ACC112 (cell line): ENCODE measurements around the gene POLD4.

Experiments used
- H2AFZ ChIP-seq: fragments of 200-600 bp; sonication (generic); one replicate; pipeline ENCODE4 v1.6.0; 2017; ENCODE audit warnings: antibody characterized with exemption, low read length; ENCODE audit not compliant: unreplicated experiment
- H3K27ac ChIP-seq: fragments of 200-600 bp; sonication (generic); 2 replicates; pipeline ENCODE4 v1.5.1; 2014; ENCODE audit warnings: low read depth, mild to moderate bottlenecking, antibody characterized with exemption, low read length, moderate library complexity
- H3K27me3 ChIP-seq: fragments of 200-600 bp; sonication (generic); 2 replicates; pipeline ENCODE4 v1.6.1; 2014; ENCODE audit warnings: mild to moderate bottlenecking, antibody characterized with exemption, low read length, moderate library complexity, mixed read lengths; ENCODE audit not compliant: insufficient read depth
- H3K36me3 ChIP-seq: fragments of 200-600 bp; sonication (generic); 2 replicates; pipeline ENCODE4 v1.6.1; 2016; ENCODE audit warnings: mild to moderate bottlenecking, antibody characterized with exemption, low read length, moderate library complexity, mixed read lengths; ENCODE audit not compliant: insufficient read depth
- H3K4me1 ChIP-seq: fragments of 200-600 bp; sonication (generic); one replicate; pipeline ENCODE4 v1.6.1; 2016; ENCODE audit warnings: low read length, mixed read lengths; ENCODE audit not compliant: insufficient read depth, unreplicated experiment, control insufficient read depth
- H3K4me3 ChIP-seq: fragments of 200-600 bp; sonication (generic); 2 replicates; pipeline ENCODE4 v1.5.1; 2014; ENCODE audit warnings: mild to moderate bottlenecking, low read depth, low read length
- H3K79me2 ChIP-seq: fragments of 200-600 bp; sonication (generic); one replicate; pipeline ENCODE4 v1.6.0; 2016; ENCODE audit warnings: low read length; ENCODE audit not compliant: control insufficient read depth, unreplicated experiment, insufficient read depth

The POLD4 gene

DNA sequence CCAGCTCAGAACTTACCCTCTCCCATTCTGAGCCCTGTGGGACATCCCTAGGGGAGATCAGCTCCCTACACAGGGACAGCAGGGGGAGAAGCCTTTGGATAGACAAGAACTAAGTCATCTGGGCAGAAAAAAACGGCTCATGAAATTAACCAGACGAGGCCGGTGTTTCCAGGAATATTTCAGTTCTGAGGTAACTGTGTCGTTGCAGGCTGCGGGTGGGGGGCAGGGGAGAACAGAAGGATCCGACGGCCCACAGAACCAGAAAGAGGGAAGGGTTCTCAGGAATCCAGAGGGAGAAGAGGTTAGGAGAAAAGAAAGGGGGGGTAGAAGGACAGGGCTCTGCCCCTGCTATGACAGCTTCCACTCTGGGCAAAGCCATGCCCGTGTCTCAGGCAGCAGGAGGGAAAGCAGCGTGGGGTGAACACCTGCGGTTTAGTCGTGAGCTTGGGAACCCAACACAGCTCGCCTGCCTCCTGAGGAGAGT is 16.5 kb upstream of the POLD4 start:
- peaks cover 9% of the 10 kb centered on the region; the same call in 1 of the 2 replicates for H3K36me3 ChIP-seq
- H2AFZ ChIP-seq = no peak overlapping the region
- peaks cover 69% of the 10 kb centered on the region for H3K4me1 ChIP-seq
- H3K27ac ChIP-seq = peak overlapping the region; percentile 58
- H3K27me3 ChIP-seq = no peaks in the 10 kb centered on the region
- H3K4me3 ChIP-seq = peak overlapping the region; percentile 95
- H3K79me2 ChIP-seq = peaks cover 80% of the 10 kb centered on the region

DNA sequence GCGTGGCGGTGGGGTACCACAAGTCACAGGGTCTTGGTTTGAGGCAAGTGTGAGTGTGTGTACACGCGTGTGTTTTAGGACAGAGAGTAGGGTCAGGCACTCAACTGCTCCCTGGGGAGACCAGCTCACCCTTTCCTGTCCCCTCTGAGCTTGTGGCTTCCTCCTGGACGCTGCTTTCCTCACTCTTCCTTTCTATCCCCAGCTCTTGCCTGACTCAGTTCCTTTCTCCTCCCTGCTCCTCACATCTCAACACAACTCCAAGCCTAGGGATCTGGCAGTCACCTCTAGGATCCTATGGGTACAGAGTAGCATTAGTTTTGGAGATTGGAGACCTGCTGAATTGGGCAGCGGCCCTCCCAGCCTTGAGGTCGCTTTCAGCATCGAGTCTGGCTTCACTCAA is 15.9 kb upstream of the POLD4 start:
- peak overlapping the region; percentile 58 for H3K27ac ChIP-seq
- peak overlapping the region; percentile 11 for H3K4me3 ChIP-seq
- H3K79me2 ChIP-seq = peaks cover 85% of the 10 kb centered on the region
- no peak overlapping the region for H2AFZ ChIP-seq
- no peaks in the 10 kb centered on the region for H3K27me3 ChIP-seq
- H3K36me3 ChIP-seq = peaks cover 14% of the 10 kb centered on the region; the same call in 1 of the 2 replicates
- H3K4me1 ChIP-seq = peaks cover 64% of the 10 kb centered on the region

DNA sequence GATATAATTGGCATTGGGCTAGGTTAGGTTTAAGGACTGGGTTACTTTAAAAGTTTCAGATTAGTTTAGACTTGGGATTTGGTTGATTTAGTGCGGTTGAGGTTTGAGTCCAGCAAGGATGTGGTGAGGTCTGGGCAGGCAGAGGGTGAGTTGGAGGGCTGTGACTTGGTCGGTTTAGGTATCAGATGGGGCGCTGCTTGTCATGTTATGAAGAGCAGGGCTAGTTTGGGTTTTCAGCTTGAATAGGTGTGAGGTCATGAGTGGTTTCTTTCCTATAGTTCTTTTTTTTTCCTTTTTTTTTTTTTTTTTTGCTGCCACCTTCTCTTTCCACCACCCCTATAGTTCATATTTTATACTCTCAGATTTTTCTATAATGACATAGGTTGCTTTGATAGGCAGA is 15.3 kb upstream of the POLD4 start:
- Histone ChIP-seq H2AFZ (no peak overlapping the region), H3K79me2 (peaks cover 88% of the 10 kb centered on the region), H3K27me3 (no peaks in the 10 kb centered on the region), H3K36me3 (peaks cover 16% of the 10 kb centered on the region; the same call in 1 of the 2 replicates), H3K4me3 (no peak overlapping the region), H3K27ac (peak overlapping the region; percentile 58), H3K4me1 (peaks cover 64% of the 10 kb centered on the region)

DNA sequence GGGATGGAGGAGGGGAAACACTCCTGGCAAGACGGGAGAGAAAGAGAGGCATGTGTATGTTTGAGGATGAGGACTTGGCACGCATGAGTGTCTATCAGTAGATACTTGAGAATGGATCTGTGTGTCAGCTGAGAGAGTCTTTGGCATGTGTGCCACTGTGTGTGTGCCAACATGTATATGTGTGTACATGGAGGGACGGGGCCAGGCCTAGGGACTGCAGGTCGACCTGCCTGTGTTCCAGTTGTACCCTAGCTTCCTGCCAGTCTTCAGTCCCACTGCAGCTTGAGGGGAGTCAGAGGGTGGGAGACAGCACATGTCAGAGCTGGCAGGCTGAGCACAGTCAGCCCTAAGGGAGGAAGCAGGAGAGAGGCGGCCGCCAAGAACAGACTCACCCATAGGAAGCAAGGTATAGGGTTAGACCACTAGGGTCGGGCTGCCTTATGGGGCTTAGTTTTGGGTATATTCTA is 14.4 kb upstream of the POLD4 start:
- Histone ChIP-seq H3K4me1 (peaks cover 64% of the 10 kb centered on the region), H3K79me2 (peaks cover 82% of the 10 kb centered on the region), H2AFZ (no peak overlapping the region), H3K27ac (peak overlapping the region; percentile 37), H3K27me3 (no peaks in the 10 kb centered on the region), H3K4me3 (0 out of 2 replicates have a peak overlapping the region, but pooled peaks have one; percentile 21), H3K36me3 (peaks cover 17% of the 10 kb centered on the region; the same call in 1 of the 2 replicates)

DNA sequence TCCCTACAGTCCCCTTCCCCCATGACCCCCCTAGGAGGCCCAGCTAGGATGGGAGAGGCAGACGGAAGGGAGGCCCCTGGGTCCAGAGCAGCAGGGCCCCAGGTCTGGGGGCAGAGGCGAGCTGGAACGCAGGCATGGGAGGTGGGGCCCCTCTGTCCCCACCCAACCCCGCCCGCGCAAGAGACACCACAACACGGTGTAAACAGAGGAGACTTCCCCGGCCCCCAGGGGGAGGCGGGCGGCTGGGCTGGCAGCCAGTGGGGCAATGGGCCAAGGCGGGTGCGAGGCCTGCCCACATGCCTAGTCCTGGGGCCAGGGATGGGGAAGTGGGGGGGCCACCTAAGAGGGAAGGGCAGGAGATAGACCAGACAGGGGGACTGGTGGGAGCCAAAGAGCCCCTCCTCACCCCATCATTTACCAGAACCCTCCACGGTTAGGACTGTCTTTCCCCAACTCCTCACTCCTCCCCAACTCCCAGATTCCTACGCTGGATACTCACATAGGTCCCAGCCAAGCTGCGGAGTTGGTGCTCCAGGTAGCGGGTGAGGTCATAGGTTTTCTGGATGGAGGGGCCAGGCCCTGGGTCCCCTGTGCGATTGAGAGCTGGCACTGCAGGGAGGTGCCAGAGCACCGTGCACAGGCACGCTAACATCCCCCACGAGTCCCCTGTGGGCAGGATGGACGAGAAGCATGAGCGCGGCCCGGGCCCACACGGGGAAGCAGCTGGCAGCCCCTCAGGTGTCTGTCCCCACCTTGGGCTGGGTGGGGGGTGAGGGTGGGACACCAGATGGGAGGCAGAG is 13.8 kb upstream of the POLD4 start:
- Histone ChIP-seq H3K4me3 (peak overlapping the region; percentile 21), H3K27me3 (no peaks in the 10 kb centered on the region), H3K27ac (peak overlapping the region; percentile 58), H2AFZ (no peak overlapping the region), H3K4me1 (peaks cover 64% of the 10 kb centered on the region), H3K36me3 (peaks cover 19% of the 10 kb centered on the region; the same call in 1 of the 2 replicates), H3K79me2 (peaks cover 82% of the 10 kb centered on the region)

DNA sequence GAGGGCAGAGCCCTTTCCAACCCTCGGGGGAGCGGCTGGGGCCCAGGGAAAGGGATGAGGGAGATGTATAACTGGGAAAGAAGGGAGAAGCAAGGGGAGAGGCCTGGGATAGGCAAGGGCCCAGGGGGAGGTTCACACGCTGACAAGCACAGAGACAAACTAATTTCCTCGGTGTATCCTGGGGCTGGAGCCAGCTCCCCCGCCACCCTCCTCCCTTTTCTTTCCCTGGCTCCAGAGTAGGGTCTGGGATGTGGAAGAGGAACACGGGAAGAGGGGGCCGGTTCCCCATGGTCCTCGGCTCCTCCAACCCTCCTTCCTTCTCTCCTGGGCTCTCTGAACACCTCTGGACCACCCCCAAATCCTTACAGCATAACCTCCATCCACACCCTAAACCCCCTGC is 13.2 kb upstream of the POLD4 start:
- peak overlapping the region; percentile 58 for H3K27ac ChIP-seq
- peaks cover 76% of the 10 kb centered on the region for H3K79me2 ChIP-seq
- peaks cover 19% of the 10 kb centered on the region; the same call in 1 of the 2 replicates for H3K36me3 ChIP-seq
- H3K27me3 ChIP-seq = no peaks in the 10 kb centered on the region
- peak overlapping the region; percentile 21 for H3K4me3 ChIP-seq
- no peak overlapping the region for H2AFZ ChIP-seq
- peaks cover 60% of the 10 kb centered on the region for H3K4me1 ChIP-seq

DNA sequence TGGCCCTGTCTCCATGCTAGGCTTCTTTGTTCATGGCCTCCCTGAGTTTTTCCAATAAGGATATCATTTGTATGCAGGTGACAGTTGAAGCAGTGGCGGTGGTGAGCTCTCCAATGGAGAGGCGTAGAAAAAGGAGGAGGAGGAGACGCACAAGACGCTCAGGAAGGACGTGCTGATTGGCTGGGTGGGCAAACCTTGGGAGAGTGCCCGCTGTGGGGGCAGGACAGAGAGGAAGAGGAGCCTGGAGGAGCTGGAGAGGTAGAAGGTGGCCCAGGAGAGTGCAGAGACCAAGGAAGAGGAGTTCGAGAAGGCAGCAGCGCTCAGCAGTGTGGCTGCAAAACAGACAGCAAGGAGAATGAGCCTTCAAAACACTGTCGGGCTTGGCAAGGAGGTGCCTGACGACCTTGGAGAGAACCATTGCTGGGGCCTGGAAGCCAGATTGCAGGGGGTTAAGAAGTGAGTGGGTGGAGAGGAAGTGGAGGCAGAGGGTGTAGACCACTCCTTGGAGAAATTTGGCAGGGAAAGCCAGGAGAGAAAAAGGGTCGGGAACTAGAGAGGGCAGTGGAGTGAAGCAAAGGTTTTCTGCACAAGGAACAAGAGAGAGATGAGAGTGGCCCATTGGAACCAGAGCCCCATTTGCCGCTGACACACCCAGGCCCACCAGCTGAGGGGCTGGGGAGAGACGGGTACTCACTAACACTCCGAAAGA is 12.5 kb upstream of the POLD4 start:
- Histone ChIP-seq H2AFZ (no peak overlapping the region), H3K4me1 (peaks cover 53% of the 10 kb centered on the region), H3K79me2 (peaks cover 70% of the 10 kb centered on the region), H3K27me3 (no peaks in the 10 kb centered on the region), H3K36me3 (peaks cover 19% of the 10 kb centered on the region; the same call in 1 of the 2 replicates), H3K4me3 (0 out of 2 replicates have a peak overlapping the region, but pooled peaks have one; percentile 21), H3K27ac (peak overlapping the region; percentile 58; the same call in 1 of the 2 replicates)

DNA sequence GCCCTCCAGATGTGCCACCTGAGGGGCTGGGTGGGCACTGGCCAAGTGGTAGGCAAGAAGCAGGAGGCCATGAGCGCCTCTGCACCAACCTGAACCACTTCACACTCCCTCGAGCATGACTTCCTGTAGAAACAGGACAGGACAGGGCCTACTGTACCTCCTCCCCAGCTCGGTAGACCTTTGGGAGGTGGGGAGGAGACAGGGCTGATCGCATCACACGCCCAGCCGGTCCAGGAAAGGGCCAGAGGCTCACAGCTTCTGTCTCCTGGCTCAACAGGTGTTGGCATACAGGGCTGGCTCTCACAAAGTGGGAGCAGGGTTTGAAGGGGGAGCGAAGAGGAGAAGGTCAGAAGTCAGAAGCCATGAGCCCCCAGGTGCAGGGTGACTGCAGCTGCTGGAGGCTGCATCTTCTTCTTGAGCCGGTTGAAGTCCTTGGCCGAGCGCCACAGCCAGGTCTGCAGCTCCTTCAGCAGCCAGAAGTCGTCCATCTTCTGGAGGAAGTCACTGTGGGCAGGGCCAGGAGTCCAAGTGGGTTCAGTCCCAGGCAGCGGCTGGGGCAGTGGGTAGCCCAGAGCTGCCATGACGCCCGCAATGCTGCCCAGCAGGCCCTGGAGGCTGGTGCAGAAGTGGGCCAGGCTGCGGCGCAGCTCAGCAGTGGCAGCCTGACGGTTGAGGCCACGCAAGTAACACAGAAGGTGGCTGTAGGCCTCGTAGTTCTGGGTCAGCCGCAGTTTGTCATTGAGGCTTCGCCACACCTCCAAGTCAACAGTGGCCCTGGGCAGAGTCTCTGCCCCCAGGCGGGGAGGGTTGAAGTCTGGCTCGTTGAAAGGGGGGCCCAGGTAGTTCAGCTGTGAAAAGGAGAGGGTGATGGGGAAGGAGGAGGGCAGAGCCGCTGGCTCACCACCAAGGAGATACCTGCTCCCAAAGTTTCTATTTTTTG is 11.7 kb upstream of the POLD4 start:
- no peak overlapping the region for H3K4me3 ChIP-seq
- no peaks in the 10 kb centered on the region for H3K27me3 ChIP-seq
- H3K4me1 ChIP-seq = peaks cover 45% of the 10 kb centered on the region
- H3K27ac ChIP-seq = no peak overlapping the region
- H3K36me3 ChIP-seq = peaks cover 19% of the 10 kb centered on the region; the same call in 1 of the 2 replicates
- H3K79me2 ChIP-seq = peaks cover 61% of the 10 kb centered on the region
- no peak overlapping the region for H2AFZ ChIP-seq

DNA sequence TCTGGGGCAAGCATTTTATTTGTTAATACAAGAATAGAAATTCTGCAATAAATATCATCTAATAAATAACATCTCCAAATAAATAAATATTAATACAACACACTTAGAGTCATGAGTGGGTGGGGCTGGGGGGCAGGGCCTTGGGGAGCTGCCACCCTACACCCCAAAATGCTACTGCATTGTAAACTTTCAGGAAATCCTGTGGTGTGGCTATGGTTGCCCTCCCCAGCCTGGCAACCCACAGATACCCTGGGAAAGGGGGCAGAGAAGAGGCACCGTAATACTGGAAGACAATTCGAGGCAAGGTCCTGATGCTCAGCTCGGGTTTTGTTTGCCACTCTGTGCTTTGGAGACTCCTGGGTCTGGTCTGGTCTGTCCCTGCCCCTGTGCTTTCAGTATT is 10.8 kb upstream of the POLD4 start:
- H3K4me3 ChIP-seq = no peak overlapping the region
- H3K36me3 ChIP-seq = peaks cover 19% of the 10 kb centered on the region; the same call in 1 of the 2 replicates
- H2AFZ ChIP-seq = no peak overlapping the region
- peaks cover 52% of the 10 kb centered on the region for H3K79me2 ChIP-seq
- no peaks in the 10 kb centered on the region for H3K27me3 ChIP-seq
- peaks cover 36% of the 10 kb centered on the region for H3K4me1 ChIP-seq
- H3K27ac ChIP-seq = no peak overlapping the region
